Head of caudate nucleus (tissue), 42 donors: Measurements from ENCODE around the gene APELA.
"Not testable (repeated sequence)": the region's sequence is repeated elsewhere in the genome, so short reads cannot be mapped to it uniquely, and the experiment has no call there.

Source experiments
- DNase-seq, 42 donors: peaks; one replicate each; pipeline versions ENCODE4 v3.0.0 to v3.0.0-alpha.2; 2020 to 2021; ENCODE audit warnings: mixed read lengths in 7 of 42
- intact Hi-C: fragments of 100-400 bp; cut with DNase I; formaldehyde crosslinking; loops from one replicate; pipeline ENCODE4 v1.15.0; 2022

Gene APELA

DNA sequence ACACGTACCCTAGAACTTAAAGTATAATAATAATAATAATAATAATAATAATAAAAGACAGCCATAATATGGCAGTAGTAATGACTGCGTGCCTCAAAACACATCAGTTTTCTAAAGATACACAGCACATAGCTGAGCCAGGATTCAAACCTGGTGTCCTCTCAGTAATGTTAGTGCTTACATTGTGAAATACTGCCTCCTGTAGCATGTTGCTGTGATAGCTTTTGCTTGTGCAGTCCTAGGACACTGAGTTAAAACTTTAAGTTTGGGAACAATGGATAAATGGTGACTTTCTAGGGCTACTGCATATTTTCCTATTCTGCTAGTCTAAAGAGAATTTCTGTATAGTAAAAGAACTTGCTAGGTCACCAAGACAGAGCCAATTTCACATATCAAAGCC, 36.5 kb downstream of the APELA start:
- intact Hi-C loops, DNase-seq: not testable (repeated sequence)

DNA sequence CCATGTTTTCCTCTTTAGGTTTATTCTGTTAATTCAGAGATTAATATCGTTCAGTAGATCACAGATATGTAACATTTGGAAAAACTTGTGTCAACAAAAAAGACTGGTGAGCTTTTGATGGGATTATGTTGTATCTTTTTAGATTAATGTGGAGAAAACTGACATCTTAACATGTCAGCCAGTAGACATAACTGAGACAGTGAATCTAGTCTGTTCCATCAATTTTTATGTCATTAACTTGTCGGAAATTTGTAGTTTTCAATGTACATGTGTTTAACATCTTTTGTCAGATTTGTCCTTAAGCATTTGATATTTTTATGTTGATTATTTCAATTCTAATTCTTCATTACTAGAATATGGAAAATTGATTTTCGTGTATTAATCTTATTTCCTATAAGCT, 42.0 kb downstream of the APELA start:
- no peak for DNase-seq
- intact Hi-C loops: no loop called here

DNA sequence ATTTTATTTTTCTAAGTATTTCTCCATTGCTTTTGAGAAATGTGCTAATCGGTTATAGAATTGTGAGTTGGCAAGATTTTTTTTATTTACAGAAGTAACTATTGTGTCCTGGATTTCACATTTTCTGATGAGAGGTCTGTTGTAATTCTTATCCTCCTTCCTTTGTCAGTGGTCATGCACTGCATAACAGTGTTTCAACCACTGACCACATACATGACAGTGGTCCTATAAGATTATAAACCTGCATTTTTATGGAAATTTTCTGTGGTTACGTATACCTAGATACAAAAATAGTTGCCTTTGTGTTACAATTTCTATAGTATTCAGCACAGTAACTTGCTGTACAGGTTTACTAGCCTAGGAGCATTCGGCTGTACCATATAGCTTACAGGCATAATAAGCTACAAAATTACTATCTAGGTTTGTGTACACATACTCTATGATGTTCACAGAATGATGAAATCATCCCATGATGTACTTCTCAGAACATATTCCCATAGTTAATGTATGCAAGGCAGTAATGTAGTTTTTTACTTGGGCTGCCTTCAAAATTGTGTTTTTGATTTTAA, 47.8 kb downstream of the APELA start:
- no peak for DNase-seq
- intact Hi-C loops: no loop called here

DNA sequence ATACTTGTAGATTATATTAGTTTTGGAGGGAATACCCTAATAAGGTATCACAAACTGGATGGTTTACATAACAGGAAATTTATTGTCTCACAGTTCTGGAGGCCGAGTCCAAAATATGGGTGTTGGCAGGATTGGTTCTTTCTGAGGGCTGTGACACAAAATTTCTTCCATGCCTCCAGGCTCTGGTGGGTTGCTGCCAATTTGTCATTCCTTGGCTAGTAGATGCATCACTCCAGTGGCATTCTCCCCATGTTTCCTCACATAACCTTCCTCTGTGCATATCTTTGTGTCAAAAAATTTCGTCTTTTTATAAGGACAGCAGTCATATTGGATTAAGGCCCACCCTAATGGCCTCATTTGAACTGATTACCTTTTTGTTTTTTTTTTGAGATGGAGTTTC, 49.3 kb downstream of the APELA start:
- intact Hi-C loops: no loop called here
- no peak for DNase-seq

DNA sequence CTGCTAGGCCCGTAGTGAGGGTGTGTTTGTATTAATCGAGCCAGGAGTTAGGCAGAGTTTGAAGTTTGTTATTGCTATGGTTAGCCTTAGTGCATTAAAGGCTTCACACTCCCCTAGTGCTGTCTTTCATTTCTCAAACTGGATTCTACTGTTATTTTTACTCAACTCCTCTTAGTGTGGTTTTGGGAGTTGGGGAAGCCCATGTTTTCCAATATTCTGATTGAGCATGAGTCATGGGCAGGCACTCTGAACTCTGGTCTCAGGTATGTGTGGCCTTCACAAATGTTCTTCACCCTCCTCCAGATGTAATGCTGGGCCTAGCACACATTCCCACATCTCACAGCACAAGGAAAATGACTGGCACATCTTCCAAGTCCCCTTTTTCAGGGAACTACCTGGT, 50.1 kb downstream of the APELA start:
- DNase-seq, intact Hi-C loops: not testable (repeated sequence)

DNA sequence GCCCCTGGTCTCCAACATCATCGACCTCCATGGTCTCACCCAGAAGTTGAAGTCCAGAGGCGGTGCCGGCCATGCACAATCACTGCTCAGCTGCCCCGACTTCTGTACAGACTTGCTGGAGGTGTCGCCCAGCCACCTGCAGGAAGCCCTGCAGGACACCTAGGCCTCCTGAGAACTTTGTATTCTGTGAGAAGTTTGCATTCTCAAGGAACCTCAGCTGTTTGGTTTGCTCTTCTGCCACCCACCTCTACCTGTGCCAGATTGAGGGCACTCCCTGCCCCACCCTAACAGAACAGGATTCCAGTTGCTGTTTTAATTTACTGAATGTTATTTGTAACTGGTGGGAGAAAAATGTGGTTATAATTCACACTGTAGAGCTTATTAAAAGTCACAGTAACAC, 53.7 kb downstream of the APELA start:
- intact Hi-C loops: no loop called here
- DNase-seq: no peak

DNA sequence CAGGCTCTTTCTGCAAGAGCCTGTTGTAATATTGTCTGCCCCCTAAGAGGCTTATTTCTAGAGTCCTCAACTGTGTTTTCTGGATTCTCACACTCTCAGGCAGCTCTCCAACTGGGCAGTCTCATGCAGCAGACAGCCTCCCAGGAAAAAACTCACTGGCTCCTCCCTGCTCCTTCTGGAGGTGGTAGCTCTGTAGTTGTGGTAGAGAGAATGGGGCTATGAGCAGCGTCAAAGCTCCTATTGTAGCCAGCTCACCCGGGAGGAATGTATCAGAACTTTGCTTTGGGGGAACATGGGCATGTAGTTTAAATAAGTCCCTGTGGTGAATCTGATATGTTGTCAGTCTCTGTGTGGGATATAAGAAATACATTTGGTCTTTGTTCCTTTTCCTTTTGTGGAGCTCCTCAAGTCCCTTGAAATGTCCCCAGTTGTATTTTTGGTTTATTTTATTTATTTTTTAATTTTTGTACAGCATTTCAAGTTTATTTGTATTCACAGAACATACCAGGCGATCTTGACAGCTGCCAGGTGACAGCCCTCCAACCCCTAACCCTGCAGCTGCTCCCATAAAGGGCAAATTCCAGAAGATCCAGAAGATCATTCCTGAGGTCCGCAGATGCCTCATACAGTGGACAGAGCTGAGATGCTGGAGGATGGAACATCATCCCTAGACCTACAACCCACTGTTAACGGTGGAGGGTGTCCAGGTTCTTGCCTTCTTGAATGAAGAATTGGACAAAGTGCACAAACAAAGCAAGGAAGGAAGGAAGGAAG, 54.8 kb downstream of the APELA start:
- no peak for DNase-seq
- intact Hi-C loops: no loop called here

DNA sequence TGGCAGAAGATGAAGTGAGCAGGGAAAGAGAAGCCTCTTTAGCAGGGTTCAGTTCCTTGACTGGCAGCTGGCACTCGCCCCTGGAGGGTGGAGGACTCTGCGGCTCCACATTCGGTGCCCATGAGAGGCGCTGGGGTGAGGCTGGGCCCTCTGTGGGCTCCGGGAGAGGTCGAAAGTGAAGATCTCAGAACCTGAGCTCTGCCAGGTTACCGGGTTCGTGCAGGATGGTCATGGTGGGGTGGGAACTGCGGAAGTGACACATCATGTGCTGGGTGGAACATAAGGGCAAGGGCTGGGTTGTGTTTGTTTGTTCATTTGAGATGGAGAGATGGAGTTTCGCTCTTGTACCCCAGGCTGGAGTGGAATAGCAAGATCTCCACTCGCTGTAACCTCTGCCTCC, 56.3 kb downstream of the APELA start:
- DNase-seq: no peak
- intact Hi-C loops: no loop called here

DNA sequence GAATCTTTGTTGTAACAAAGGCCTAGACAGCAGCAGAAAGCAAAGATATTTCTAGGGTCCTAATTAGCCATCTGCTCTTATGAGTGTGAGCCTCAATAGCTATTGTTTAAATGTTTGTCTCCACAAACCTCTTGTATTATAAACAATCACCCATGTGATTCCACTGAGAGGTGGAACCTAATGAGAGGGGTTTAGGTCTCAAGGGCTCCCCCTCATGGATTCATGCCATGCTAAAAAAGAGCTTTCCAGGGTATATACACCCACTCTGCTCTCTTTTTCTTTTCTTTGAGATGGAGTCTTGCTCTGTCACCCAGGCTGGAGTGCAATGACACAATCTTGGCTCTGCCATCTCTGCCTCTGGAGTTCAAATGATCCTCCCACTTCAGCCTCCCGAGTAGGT, 58.4 kb downstream of the APELA start:
- DNase-seq: no peak
- intact Hi-C loops: no loop called here

DNA sequence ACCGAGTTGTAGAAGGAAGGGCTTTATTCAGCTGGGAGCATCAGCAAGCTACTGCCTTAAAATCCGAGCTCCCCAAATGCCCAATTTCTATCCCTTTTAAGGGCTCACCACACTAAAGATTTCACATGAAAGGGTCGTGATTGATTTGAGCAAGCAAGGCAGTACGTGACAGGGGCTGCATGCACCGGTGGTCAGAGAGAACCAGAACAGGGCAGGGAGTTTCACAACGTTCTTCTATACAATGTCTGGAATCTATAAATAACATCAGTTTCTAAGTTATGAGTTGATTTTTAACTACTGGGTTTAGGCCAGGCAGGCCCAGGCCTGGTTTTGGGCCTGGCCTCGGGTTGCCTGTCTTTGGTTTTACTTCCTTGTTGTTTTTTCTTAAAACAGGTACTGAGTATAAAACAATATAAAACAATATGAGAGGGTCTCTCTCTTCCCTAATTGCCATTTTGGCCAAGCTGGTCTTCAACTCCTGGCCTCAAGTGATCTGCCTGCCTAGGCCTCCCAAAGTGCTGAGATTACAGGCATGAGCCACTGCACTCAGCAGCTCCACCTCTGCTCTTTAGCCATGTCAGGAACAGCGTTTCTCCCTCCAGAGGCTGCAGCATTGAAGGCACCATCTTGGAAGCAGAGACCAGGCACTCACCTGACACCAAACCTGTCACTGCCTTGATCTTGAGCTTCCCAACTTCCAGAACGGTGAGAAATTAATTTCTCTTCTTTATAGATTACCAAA, 59.1 kb downstream of the APELA start:
- DNase-seq, intact Hi-C loops: not testable (repeated sequence)

DNA sequence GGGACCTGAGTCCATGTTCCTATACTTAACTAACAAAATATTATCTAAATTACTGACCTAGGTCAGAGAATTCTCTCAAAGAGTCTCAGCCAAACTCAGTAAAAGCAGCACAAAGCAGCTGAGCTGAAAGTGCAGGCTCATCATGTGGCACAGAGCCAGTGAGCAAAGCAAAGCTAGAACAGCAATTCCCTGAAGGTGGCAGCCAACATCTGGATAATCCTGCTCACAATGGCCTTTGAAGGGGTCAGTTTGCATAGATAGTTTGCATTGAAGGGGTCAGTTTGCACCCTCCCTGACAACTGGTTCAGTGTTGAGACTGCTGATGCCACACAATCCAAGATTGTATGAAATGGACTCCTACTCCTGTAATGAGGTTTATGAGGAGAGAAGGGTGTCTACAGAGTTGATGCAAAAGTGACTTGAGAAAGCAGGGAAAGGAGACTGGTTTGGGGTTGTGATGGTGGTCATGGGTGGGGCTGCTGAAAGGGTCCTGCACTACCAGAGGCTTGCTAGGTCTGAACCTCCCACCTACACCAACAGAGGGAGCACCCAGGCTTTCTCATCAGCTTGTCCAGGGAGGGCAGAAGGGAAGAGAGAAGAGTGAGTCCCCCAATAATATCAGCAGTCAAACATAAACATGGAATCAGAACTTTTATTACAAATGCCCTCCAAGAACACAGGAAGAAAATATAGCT, 60.7 kb downstream of the APELA start:
- intact Hi-C loops: no loop called here
- DNase-seq: peak in 40 of 42 donors; percentile 4 to 84 (median 60)

DNA sequence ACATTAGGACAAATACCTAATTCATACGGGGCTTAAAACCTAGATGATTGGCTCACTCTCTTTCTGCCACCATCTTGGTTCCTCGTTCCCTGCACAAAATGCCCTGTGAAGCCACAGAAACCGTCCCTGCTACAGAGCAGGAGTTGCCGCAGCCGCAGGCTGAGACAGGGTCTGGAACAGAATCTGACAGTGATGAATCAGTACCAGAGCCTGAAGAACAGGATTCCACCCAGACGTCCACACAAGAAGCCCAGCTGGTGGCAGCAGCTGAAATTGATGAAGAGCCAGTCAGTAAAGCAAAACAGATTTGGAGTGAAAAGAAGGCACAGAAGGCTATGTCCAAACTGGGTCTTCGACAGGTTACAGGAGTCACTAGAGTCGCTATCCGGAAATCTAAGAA, 66.2 kb downstream of the APELA start:
- no peak for DNase-seq
- intact Hi-C loops: no loop called here

DNA sequence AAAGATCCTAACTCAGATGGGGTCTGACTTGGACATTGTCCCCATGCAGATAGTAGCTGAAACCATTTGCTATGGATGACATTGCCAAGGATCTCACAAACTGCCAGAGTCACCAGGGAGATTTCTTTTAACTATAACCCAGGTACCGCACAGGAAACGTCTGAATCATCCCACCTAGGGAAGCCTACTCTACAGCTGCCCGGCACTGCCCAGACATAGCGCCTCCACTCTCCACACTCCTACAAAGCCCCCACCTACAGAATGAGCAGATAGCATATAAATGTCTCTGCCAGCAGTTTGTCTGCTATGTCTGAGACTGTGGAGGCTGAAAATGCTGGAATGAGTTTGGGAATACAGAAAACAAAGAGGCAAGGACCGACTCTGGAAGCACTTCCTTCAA, 68.2 kb downstream of the APELA start:
- no peak for DNase-seq
- intact Hi-C loops: no loop called here

DNA sequence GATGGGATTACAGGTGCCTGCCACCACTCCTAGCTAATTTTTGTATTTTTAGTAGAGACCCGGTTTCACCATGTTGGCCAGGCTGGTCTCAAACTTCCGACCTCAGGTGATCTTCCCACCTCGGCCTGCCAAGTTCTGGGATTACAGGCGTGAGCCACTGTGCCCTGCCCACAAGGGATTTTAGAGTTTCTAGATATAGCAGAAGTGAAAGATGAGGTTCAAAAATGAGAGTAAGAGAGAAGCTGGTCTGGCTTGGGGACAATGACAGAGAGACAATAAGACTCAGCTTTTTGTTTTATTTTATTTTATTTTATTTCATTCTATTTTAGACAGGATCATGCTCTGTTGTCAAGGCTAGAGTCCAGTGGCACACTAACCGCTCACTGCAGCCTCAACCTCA, 69.8 kb downstream of the APELA start:
- intact Hi-C loops: no loop called here
- DNase-seq: no peak
